Panc1 (cell line): ENCODE measurements around the gene BCAS3. TPM values are rescaled to one million over a fixed set of nuclear protein-coding genes. Genes with fewer than 3 reads are reported as not detected.
"Not testable (repeated sequence)": the region's sequence is repeated elsewhere in the genome, so short reads cannot be mapped to it uniquely, and the experiment has no call there.

ENCODE experiments used
- ATAC-seq: fragments of 200-7000 bp; cut with Tn5 transposase; 2 replicates; pipeline ENCODE4 v1.9.1; 2020; ENCODE audit warnings: mild to moderate bottlenecking, moderate library complexity
- BruUV-seq: library from RNA; stranded (reverse); fragments of 400-500 nt; replicated peaks from 2 replicates; lab custom pipeline; 2021; lab: Mats Ljungman, UMichigan
- CTCF ChIA-PET: fragments of 300-600 bp; sonication (Branson Sonifier 250); formaldehyde crosslinking; loops from one replicate; lab custom pipeline; 2022; ENCODE audit warnings: antibody characterized with exemption; lab: Charles Lee
- POLR2A ChIA-PET: fragments of 300-600 bp; sonication (Branson Sonifier 250); formaldehyde crosslinking; loops from one replicate; lab custom pipeline; 2022; ENCODE audit warnings: antibody characterized with exemption; lab: Charles Lee
- DNase-seq: peaks from one replicate; pipeline ENCODE4 v3.0.0-alpha.2; 2010; ENCODE audit warnings: low read depth, low spot score
- H3K27ac ChIP-seq: 2 replicates; pipeline ENCODE4 v1.5.1; 2011; ENCODE audit warnings: mild to moderate bottlenecking, low read length, inconsistent platforms
- H3K27me3 ChIP-seq: fragments of 200-500 bp; sonication (Bioruptor generic); 2 replicates; pipeline ENCODE4 v1.6.0; 2014; ENCODE audit warnings: low read length, inconsistent platforms; ENCODE audit not compliant: control insufficient read depth, insufficient read depth
- H3K36me3 ChIP-seq: fragments of 200-500 bp; sonication (Bioruptor generic); 2 replicates; pipeline ENCODE4 v1.5.1; 2014; ENCODE audit warnings: inconsistent platforms, mild to moderate bottlenecking, low read length, moderate library complexity; ENCODE audit not compliant: control insufficient read depth, insufficient read depth
- H3K4me1 ChIP-seq: 2 replicates; pipeline ENCODE4 v1.5.1; 2011; ENCODE audit warnings: inconsistent platforms, mild to moderate bottlenecking, low read length, moderate library complexity; ENCODE audit not compliant: control insufficient read depth, insufficient read depth
- H3K4me3 ChIP-seq, 2 experiments: 2 replicates each; pipeline ENCODE4 v1.5.1; 2011 to 2012; ENCODE audit warnings: low read depth in 2 of 2, low read length in 2 of 2, mild to moderate bottlenecking in 2 of 2, inconsistent platforms in 1 of 2, moderate library complexity in 1 of 2
- H3K9me3 ChIP-seq: fragments of 200-500 bp; sonication (Bioruptor generic); 2 replicates; pipeline ENCODE4 v1.5.1; 2014; ENCODE audit warnings: low read depth, mild to moderate bottlenecking, inconsistent platforms, low read length, moderate library complexity; ENCODE audit not compliant: control insufficient read depth, insufficient read depth
- CTCF ChIP-seq: fragments of 450-650 bp; IDR thresholded peaks from 2 replicates; pipeline ENCODE4 v1.5.1; 2017; ENCODE audit warnings: mild to moderate bottlenecking
- POLR2AphosphoS5 ChIP-seq: IDR thresholded peaks from 2 replicates; pipeline ENCODE4 v1.6.1; 2012; ENCODE audit warnings: mild to moderate bottlenecking, low read depth, low read length, moderate library complexity
- REST ChIP-seq, 2 experiments: IDR thresholded peaks; 2 replicates each; pipeline ENCODE4 v1.6.1; 2011 to 2012; ENCODE audit warnings: low read depth in 2 of 2, control low read depth in 1 of 2, low read length in 1 of 2, mild to moderate bottlenecking in 1 of 2, moderate library complexity in 1 of 2; ENCODE audit not compliant: insufficient read depth in 1 of 2
- SIN3A ChIP-seq: IDR thresholded peaks from 2 replicates; pipeline ENCODE4 v1.6.1; 2012; ENCODE audit warnings: low read depth, mild to moderate bottlenecking, low read length, moderate library complexity, borderline replicate concordance; ENCODE audit not compliant: insufficient read depth
- TCF7L2 ChIP-seq: IDR thresholded peaks from 2 replicates; pipeline ENCODE4 v1.6.1; 2011; ENCODE audit warnings: mild to moderate bottlenecking, low read depth, low read length, inconsistent platforms
- in situ Hi-C: cut with HindIII; loops from 2 replicates; pipeline ENCODE4 v1.10.0; 2016; ENCODE audit warnings: low sequenced_read_pairs, low pct_unique_long_range_greater_than_20kb
- intact Hi-C: fragments of 100-400 bp; cut with micrococcal nuclease; formaldehyde crosslinking; loops from one replicate; pipeline ENCODE4 v1.10.0; 2022; ENCODE audit not compliant: unreplicated experiment
- total RNA-seq: library from RNA; stranded (reverse); gene quantifications from one replicate; pipeline ENCODE4 v1.2.1, GENCODE V29; 2021; ENCODE audit not compliant: unreplicated experiment

The BCAS3 gene
- total RNA-seq, 1 experiment from 2014 or later: 9.3 TPM

- no TSS peak for BruUV-seq
- H3K36me3 ChIP-seq: no peaks in the 10 kb centered on the region
- CTCF ChIA-PET: no interaction called here
- H3K27ac ChIP-seq: no peak overlapping the region
- intact Hi-C loops: no loop called here
- DNase-seq (no peak), ATAC-seq (no peak)
- in situ Hi-C loops: no loop called here
- no peak for TF ChIP-seq TCF7L2
- no peaks in the 10 kb centered on the region for H3K9me3 ChIP-seq
- no peak overlapping the region for H3K4me3 ChIP-seq
- POLR2A ChIA-PET: interaction anchor here (0.6 kb wide), 2 partner anchors 45 to 291 kb away, joined by 3 to 8 read pairs; no protein-coding TSS in a partner anchor
- no peaks in the 10 kb centered on the region for H3K27me3 ChIP-seq
- H3K4me1 ChIP-seq: no peaks in the 10 kb centered on the region
Observed at GRCh38 chr17:61026818-61027217, 349.2 kb downstream of the BCAS3 start.

DNA sequence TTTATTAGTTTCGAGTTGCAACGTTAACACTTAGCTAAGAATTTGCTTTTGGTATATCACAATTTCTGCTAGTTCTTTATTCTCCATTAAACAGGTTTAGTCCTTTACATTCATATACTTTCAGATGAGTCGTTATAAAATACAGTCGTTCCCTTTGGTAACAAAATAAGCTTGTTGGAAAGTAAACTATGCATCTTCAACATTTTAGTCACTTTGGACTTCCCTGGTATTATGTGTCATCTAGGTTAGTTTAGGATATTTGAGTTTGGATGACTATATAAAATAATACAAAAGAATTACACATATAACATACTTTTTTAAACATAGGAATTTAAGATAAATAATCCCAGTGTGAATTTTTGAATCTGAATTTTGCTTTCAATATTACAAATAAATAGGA is 351.5 kb downstream of the BCAS3 start:
- Histone ChIP-seq H3K4me1 (no peaks in the 10 kb centered on the region), H3K27ac (no peak overlapping the region), H3K27me3 (no peaks in the 10 kb centered on the region), H3K9me3 (no peaks in the 10 kb centered on the region), H3K36me3 (no peaks in the 10 kb centered on the region), H3K4me3 (no peak overlapping the region)
- CTCF ChIA-PET: interaction anchor here (0.6 kb wide), 1 partner anchor 206 kb away, joined by 8 read pairs; no protein-coding TSS in a partner anchor
- ATAC-seq: no peak
- no peak for DNase-seq
- in situ Hi-C loops (no loop called here), intact Hi-C loops (no loop called here)
- POLR2A ChIA-PET: no interaction called here
- no TSS peak for BruUV-seq
- no peak for TF ChIP-seq POLR2AphosphoS5
- no peak for TF ChIP-seq CTCF

- Histone ChIP-seq H3K27ac (no peak overlapping the region), H3K9me3 (no peaks in the 10 kb centered on the region), H3K27me3 (no peaks in the 10 kb centered on the region), H3K4me3 (no peak overlapping the region), H3K4me1 (no peaks in the 10 kb centered on the region), H3K36me3 (no peaks in the 10 kb centered on the region)
- in situ Hi-C loops: no loop called here
- no peak for ATAC-seq
- intact Hi-C loops: no loop called here
- ChIA-PET CTCF (interaction anchor here (0.6 kb wide), 1 partner anchor 296 kb away, joined by 4 read pairs; no protein-coding TSS in a partner anchor), POLR2A (interaction anchor here (0.8 kb wide), 1 partner anchor 108 kb away, joined by 3 read pairs; no protein-coding TSS in a partner anchor)
- TF ChIP-seq POLR2AphosphoS5 (no peak), TCF7L2 (no peak), REST (IDR thresholded peaks at IDR 0.05; ENCODE audit: insufficient read depth in 1 of 2, low read depth in 2 of 2, low read length in 1 of 2) (no peak), CTCF (no peak), SIN3A (no peak)
- BruUV-seq: no TSS peak
- no peak for DNase-seq
Observed at GRCh38 chr17:61040666-61041065, 363.0 kb downstream of the BCAS3 start.

DNA sequence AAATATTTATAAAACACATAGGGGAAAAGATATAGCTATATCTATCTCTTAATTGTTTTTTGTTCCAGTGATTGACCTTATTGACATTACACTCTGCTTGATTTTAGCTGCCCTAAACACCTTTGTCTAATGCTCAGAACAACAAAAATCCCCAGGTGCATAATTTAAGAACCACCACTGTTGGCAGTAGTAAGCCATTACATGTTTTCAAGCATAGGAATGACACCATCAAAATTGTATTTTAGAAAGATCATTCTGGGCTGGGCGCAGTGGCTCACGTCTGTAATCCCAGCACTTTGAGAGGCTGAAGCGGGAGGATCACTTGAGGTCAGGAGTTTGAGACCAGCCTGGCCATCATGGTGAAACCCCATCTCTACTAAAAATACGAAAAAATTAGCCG is 364.7 kb downstream of the BCAS3 start:
- ATAC-seq, H3K27ac ChIP-seq, H3K4me1 ChIP-seq, BruUV-seq, H3K36me3 ChIP-seq, H3K4me3 ChIP-seq, in situ Hi-C loops, POLR2A ChIA-PET, H3K9me3 ChIP-seq, intact Hi-C loops, DNase-seq, H3K27me3 ChIP-seq: not testable (repeated sequence)
- CTCF ChIA-PET: interaction anchor here (0.6 kb wide), 1 partner anchor 420 kb away, joined by 8 read pairs; no protein-coding TSS in a partner anchor
